HEK293T (cell line): ENCODE measurements around the gene PTPN4.

Experiments
- ARNT ChIP-seq: fragments of 450-650 bp; IDR thresholded peaks from 2 replicates; pipeline ENCODE4 v1.6.1; 2017; ENCODE audit warnings: mild to moderate bottlenecking
- BHLHE40 ChIP-seq: fragments of 450-650 bp; IDR thresholded peaks from 2 replicates; pipeline ENCODE4 v1.6.1; 2016; ENCODE audit warnings: mild to moderate bottlenecking, moderate library complexity, borderline replicate concordance
- ELF4 ChIP-seq: fragments of 450-650 bp; IDR thresholded peaks from 2 replicates; pipeline ENCODE4 v1.6.1; 2017; ENCODE audit warnings: antibody characterized with exemption
- FOXA1 ChIP-seq: fragments of 450-650 bp; IDR thresholded peaks from 2 replicates; pipeline ENCODE4 v1.6.1; 2016; ENCODE audit warnings: mild to moderate bottlenecking
- FOXK2 ChIP-seq: fragments of 450-650 bp; IDR thresholded peaks from 2 replicates; pipeline ENCODE4 v1.6.1; 2016; ENCODE audit warnings: mild to moderate bottlenecking
- FOXM1 ChIP-seq: fragments of 450-650 bp; IDR thresholded peaks from 2 replicates; pipeline ENCODE4 v1.6.1; 2017; ENCODE audit warnings: mild to moderate bottlenecking, borderline replicate concordance
- HDGF ChIP-seq: fragments of 450-650 bp; IDR thresholded peaks from 2 replicates; pipeline ENCODE4 v1.6.1; 2017; ENCODE audit warnings: antibody characterized with exemption, borderline replicate concordance
- LEF1 ChIP-seq: fragments of 450-650 bp; IDR thresholded peaks from 2 replicates; pipeline ENCODE4 v1.6.1; 2017; ENCODE audit warnings: mild to moderate bottlenecking, borderline replicate concordance
- NFRKB ChIP-seq: fragments of 450-650 bp; IDR thresholded peaks from 2 replicates; pipeline ENCODE4 v1.6.1; 2016; ENCODE audit warnings: mild to moderate bottlenecking, moderate library complexity
- SP1 ChIP-seq: fragments of 450-650 bp; IDR thresholded peaks from 2 replicates; pipeline ENCODE4 v1.6.1; 2017
- SUZ12 ChIP-seq: fragments of 450-650 bp; IDR thresholded peaks from 2 replicates; pipeline ENCODE4 v1.6.1; 2016; ENCODE audit warnings: mild to moderate bottlenecking
- TARDBP ChIP-seq: fragments of 450-650 bp; IDR thresholded peaks from 2 replicates; pipeline ENCODE4 v1.6.1; 2016
- ZNF384 ChIP-seq: fragments of 450-650 bp; IDR thresholded peaks from 2 replicates; pipeline ENCODE4 v1.6.1; 2016
- TF ChIP-seq, protein P1 (sequence below): fragments of 450-650 bp; IDR thresholded peaks from 2 replicates; pipeline ENCODE4 v1.6.1; 2016

DNA sequence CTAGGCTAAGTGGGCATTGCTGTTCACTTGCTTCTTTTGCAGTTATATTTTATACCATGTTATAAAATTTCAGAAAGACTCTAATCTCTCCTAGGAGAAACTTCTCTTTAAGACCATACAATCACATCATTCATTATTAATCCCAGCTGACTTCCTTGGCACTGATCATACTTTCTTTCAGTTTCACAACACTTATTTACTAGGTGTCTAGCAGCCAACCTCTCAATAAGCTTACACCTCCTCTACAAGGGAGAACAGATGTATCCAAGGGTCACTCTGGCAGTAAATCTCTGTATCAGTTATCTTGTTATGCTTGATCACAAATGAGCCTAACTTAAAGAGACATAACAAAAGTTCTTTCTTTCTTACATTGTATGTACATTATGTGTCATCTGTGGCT, 183.3 kb downstream of the PTPN4 start:
- no peak for TF ChIP-seq BHLHE40
- no peak for TF ChIP-seq ZNF384
- no peak for TF ChIP-seq FOXA1
- TF ChIP-seq HDGF: no peak
- TF ChIP-seq ELF4: no peak
- no peak for TF ChIP-seq TARDBP
- TF ChIP-seq FOXM1: no peak
- no peak for TF ChIP-seq ARNT
- no peak for TF ChIP-seq NFRKB
- no peak for TF ChIP-seq SP1
- TF ChIP-seq FOXK2: no peak
- TF ChIP-seq LEF1: no peak
- no peak for TF ChIP-seq SUZ12
- TF ChIP-seq, protein P1, sequence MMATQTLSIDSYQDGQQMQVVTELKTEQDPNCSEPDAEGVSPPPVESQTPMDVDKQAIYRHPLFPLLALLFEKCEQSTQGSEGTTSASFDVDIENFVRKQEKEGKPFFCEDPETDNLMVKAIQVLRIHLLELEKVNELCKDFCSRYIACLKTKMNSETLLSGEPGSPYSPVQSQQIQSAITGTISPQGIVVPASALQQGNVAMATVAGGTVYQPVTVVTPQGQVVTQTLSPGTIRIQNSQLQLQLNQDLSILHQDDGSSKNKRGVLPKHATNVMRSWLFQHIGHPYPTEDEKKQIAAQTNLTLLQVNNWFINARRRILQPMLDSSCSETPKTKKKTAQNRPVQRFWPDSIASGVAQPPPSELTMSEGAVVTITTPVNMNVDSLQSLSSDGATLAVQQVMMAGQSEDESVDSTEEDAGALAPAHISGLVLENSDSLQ: no peak
